GM20000 (cell line): ENCODE results near the gene SDHAF1.
"Not testable (repeated sequence)": the region's sequence is repeated elsewhere in the genome, so short reads cannot be mapped to it uniquely, and the experiment has no call there.

Experiments
- DNase-seq: peaks from one replicate; pipeline ENCODE4 v3.0.0; 2012; ENCODE audit warnings: low spot score
- CTCF ChIP-seq: IDR thresholded peaks from 2 replicates; pipeline ENCODE4 v1.5.1; 2012; ENCODE audit warnings: mild to moderate bottlenecking, control low read depth; ENCODE audit errors: extremely low read depth, missing control alignments

The SDHAF1 gene

GRCh38 chr19:35995048-35995993 lies at the start of gene SDHAF1:
Gene SDHAF1 (plus strand): TSS chr19:35995188. CDS start chr19:35995275, 87 bp downstream.
- TF ChIP-seq CTCF = no peak

GRCh38 chr19:35946203-35946602 lies 48.8 kb upstream of the SDHAF1 start:
- TF ChIP-seq CTCF = no peak
- peak; percentile 22 for DNase-seq

More at GRCh38 chr19:35995048-35995993, at the start of gene SDHAF1:
- DNase-seq = peak; percentile 99

GRCh38 chr19:35949131-35949530 lies 45.9 kb upstream of the SDHAF1 start:
- TF ChIP-seq CTCF = no peak
- no peak for DNase-seq

- TF ChIP-seq CTCF = no peak
- DNase-seq = no peak
These were observed 38.9 kb upstream of the SDHAF1 start for GRCh38 chr19:35955881-35956634.

- not testable (repeated sequence) for DNase-seq
These were observed 37.6 kb upstream of the SDHAF1 start for GRCh38 chr19:35957411-35957810.

GRCh38 chr19:35958660-35959039 lies 36.3 kb upstream of the SDHAF1 start:
- DNase-seq = no peak
- no peak for TF ChIP-seq CTCF

GRCh38 chr19:35959040-35959967 lies 35.7 kb upstream of the SDHAF1 start:
- peak; percentile 38 for TF ChIP-seq CTCF
- DNase-seq = peak; percentile 69
